ENCODE measurements around the gene COMMD3. TPM values are rescaled to one million over a fixed set of nuclear protein-coding genes. Genes with fewer than 3 reads are reported as not detected.

The COMMD3 gene
- total RNA-seq, 2 donors from 2014 or later = 10.4 to 14.9 TPM

GRCh38 chr10:22334414-22335172, 18.4 kb downstream of the COMMD3 start:
- Mint-ChIP-seq H3K4me3 (peak overlapping the region; percentile 47), H3K36me3 (ENCODE audit: low read depth) (peaks cover 4% of the 10 kb centered on the region), H3K27me3 (ENCODE audit: insufficient read depth) (peaks cover 98% of the 10 kb centered on the region), H3K4me1 (peaks cover 7% of the 10 kb centered on the region), H3K27ac (no peak overlapping the region), H3K9me3 (peaks cover 2% of the 10 kb centered on the region)
- no peaks in the 10 kb centered on the region for H3K4me1 ChIP-seq (ENCODE audit: control insufficient read depth, insufficient read depth, low read length)
- H3K4me3 ChIP-seq (ENCODE audit: low read length) = peak overlapping the region; percentile 60
- peaks cover 11% of the 10 kb centered on the region for H3K9me3 ChIP-seq (ENCODE audit: control insufficient read depth, low read length)
- no peak overlapping the region for H3K27ac ChIP-seq (ENCODE audit: low read depth, low read length)
- H3K9ac ChIP-seq (ENCODE audit: extremely low read depth, low read length, poor library complexity, severe bottlenecking) = no peak overlapping the region
- WGBS, 2 experiments (ENCODE audit: insufficient coverage in 1 of 2, insufficient read length in 1 of 2) = 3% methylated on average over 14 to 73 of the region's 73 CpGs
- TF ChIP-seq CTCF (conservative IDR thresholded peaks at IDR 0.05) = no peak
- H3K27me3 ChIP-seq (ENCODE audit: control insufficient read depth, insufficient read depth, low read length, poor library complexity, severe bottlenecking) = peaks cover 100% of the 10 kb centered on the region
- peaks cover 6% of the 10 kb centered on the region for H3K36me3 ChIP-seq (ENCODE audit: control insufficient read depth, insufficient read depth, low read length)
- DNase-seq = peak; percentile 90

GRCh38 chr10:22335173-22335933, 19.2 kb downstream of the COMMD3 start:
- H3K4me1 Mint-ChIP-seq = peaks cover 11% of the 10 kb centered on the region
- no peak overlapping the region for H3K27ac ChIP-seq (ENCODE audit: low read depth, low read length)
- 2 to 3% methylated on average over 31 to 71 of the region's 71 CpGs for WGBS, 2 experiments (ENCODE audit: insufficient coverage in 1 of 2, insufficient read length in 1 of 2)
- H3K9ac ChIP-seq (ENCODE audit: extremely low read depth, low read length, poor library complexity, severe bottlenecking) = no peak overlapping the region
- peaks cover 5% of the 10 kb centered on the region for H3K4me1 ChIP-seq (ENCODE audit: control insufficient read depth, insufficient read depth, low read length)
- peak; percentile 84 for DNase-seq
- peak overlapping the region; percentile 60 for H3K4me3 ChIP-seq (ENCODE audit: low read length)
- H3K27me3 Mint-ChIP-seq (ENCODE audit: insufficient read depth) = peaks cover 98% of the 10 kb centered on the region
- peak; percentile 42 for TF ChIP-seq CTCF (conservative IDR thresholded peaks at IDR 0.05)
- no peak overlapping the region for H3K27ac Mint-ChIP-seq
- no peaks in the 10 kb centered on the region for H3K36me3 ChIP-seq (ENCODE audit: control insufficient read depth, insufficient read depth, low read length)
- peaks cover 2% of the 10 kb centered on the region for H3K9me3 Mint-ChIP-seq
- H3K4me3 Mint-ChIP-seq = peak overlapping the region; percentile 47
- peaks cover 11% of the 10 kb centered on the region for H3K9me3 ChIP-seq (ENCODE audit: control insufficient read depth, low read length)
- H3K36me3 Mint-ChIP-seq (ENCODE audit: low read depth) = no peaks in the 10 kb centered on the region
- H3K27me3 ChIP-seq (ENCODE audit: control insufficient read depth, insufficient read depth, low read length, poor library complexity, severe bottlenecking) = peaks cover 98% of the 10 kb centered on the region

GRCh38 chr10:22338185-22338900, 22.2 kb downstream of the COMMD3 start:
- Histone ChIP-seq H3K4me3 (ENCODE audit: low read length) (no peak overlapping the region), H3K9ac (ENCODE audit: extremely low read depth, low read length, poor library complexity, severe bottlenecking) (no peak overlapping the region), H3K27me3 (ENCODE audit: control insufficient read depth, insufficient read depth, low read length, poor library complexity, severe bottlenecking) (peaks cover 95% of the 10 kb centered on the region), H3K27ac (ENCODE audit: low read depth, low read length) (no peak overlapping the region), H3K4me1 (ENCODE audit: control insufficient read depth, insufficient read depth, low read length) (peaks cover 5% of the 10 kb centered on the region), H3K36me3 (ENCODE audit: control insufficient read depth, insufficient read depth, low read length) (no peaks in the 10 kb centered on the region), H3K9me3 (ENCODE audit: control insufficient read depth, low read length) (peaks cover 6% of the 10 kb centered on the region)
- peaks cover 95% of the 10 kb centered on the region for H3K27me3 Mint-ChIP-seq (ENCODE audit: insufficient read depth)
- peaks cover 2% of the 10 kb centered on the region for H3K9me3 Mint-ChIP-seq
- WGBS, 2 experiments (ENCODE audit: insufficient coverage in 1 of 2, insufficient read length in 1 of 2) = 1 to 14% methylated on average over 6 to 9 of the region's 9 CpGs
- H3K27ac Mint-ChIP-seq = no peak overlapping the region
- DNase-seq = no peak
- no peak overlapping the region for H3K4me3 Mint-ChIP-seq
- no peak for TF ChIP-seq CTCF (conservative IDR thresholded peaks at IDR 0.05)
- no peaks in the 10 kb centered on the region for H3K36me3 Mint-ChIP-seq (ENCODE audit: low read depth)
- peaks cover 6% of the 10 kb centered on the region for H3K4me1 Mint-ChIP-seq
